HEK293T (cell line): Measurements from ENCODE around the gene RXFP4.

Experiments used
- ARNT ChIP-seq: fragments of 450-650 bp; IDR thresholded peaks from 2 replicates; pipeline ENCODE4 v1.6.1; 2017; ENCODE audit warnings: mild to moderate bottlenecking
- BHLHE40 ChIP-seq: fragments of 450-650 bp; IDR thresholded peaks from 2 replicates; pipeline ENCODE4 v1.6.1; 2016; ENCODE audit warnings: mild to moderate bottlenecking, moderate library complexity, borderline replicate concordance
- CTBP1 ChIP-seq: fragments of 450-650 bp; IDR thresholded peaks from 2 replicates; pipeline ENCODE4 v1.6.1; 2016; ENCODE audit warnings: borderline replicate concordance
- FOXA1 ChIP-seq: fragments of 450-650 bp; IDR thresholded peaks from 2 replicates; pipeline ENCODE4 v1.6.1; 2016; ENCODE audit warnings: mild to moderate bottlenecking
- FOXK2 ChIP-seq: fragments of 450-650 bp; IDR thresholded peaks from 2 replicates; pipeline ENCODE4 v1.6.1; 2016; ENCODE audit warnings: mild to moderate bottlenecking
- FOXM1 ChIP-seq: fragments of 450-650 bp; IDR thresholded peaks from 2 replicates; pipeline ENCODE4 v1.6.1; 2017; ENCODE audit warnings: mild to moderate bottlenecking, borderline replicate concordance
- HDGF ChIP-seq: fragments of 450-650 bp; IDR thresholded peaks from 2 replicates; pipeline ENCODE4 v1.6.1; 2017; ENCODE audit warnings: antibody characterized with exemption, borderline replicate concordance
- L3MBTL2 ChIP-seq: fragments of 450-650 bp; conservative IDR thresholded peaks from 2 replicates; pipeline ENCODE4 v1.6.1; 2016; ENCODE audit warnings: mild to moderate bottlenecking
- LEF1 ChIP-seq: fragments of 450-650 bp; IDR thresholded peaks from 2 replicates; pipeline ENCODE4 v1.6.1; 2017; ENCODE audit warnings: mild to moderate bottlenecking, borderline replicate concordance
- SP1 ChIP-seq: fragments of 450-650 bp; IDR thresholded peaks from 2 replicates; pipeline ENCODE4 v1.6.1; 2017
- SUZ12 ChIP-seq: fragments of 450-650 bp; IDR thresholded peaks from 2 replicates; pipeline ENCODE4 v1.6.1; 2016; ENCODE audit warnings: mild to moderate bottlenecking
- TARDBP ChIP-seq: fragments of 450-650 bp; IDR thresholded peaks from 2 replicates; pipeline ENCODE4 v1.6.1; 2016

DNA sequence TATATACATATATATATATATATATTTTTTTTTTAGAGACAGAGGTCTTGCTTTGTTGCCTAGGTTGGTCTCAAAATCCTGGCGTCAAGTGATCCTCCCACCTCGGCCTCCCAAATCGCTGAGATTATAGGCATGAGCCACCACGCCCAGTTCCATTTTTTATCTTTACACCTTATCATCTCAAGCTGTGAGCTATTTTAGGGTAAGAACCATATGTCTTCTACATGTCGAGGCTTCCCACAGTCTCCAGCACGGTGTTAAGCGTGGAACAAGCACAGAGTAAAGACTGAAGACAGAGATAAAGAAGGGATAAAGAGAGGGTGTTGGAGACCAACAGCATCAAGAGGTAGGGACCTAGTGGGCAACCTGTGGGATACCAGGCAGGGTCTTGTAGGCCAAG, 22.8 kb downstream of the RXFP4 start:
- TF ChIP-seq FOXM1 (no peak), HDGF (no peak), FOXK2 (no peak), SP1 (no peak), FOXA1 (no peak), LEF1 (no peak), CTBP1 (no peak), TARDBP (no peak), BHLHE40 (no peak), ARNT (no peak), SUZ12 (no peak), L3MBTL2 (no peak)
